Upper lobe of right lung (tissue), 1 donor: Measurements from ENCODE around the gene SYS1. TPM values are rescaled to one million over a fixed set of nuclear protein-coding genes. Genes with fewer than 3 reads are reported as not detected.
A peak's percentile ranks its signal among the peaks of the same experiment; 100 is the strongest.

Experiments
- ATAC-seq: fragments of 200-7000 bp; cut with Tn5 transposase; one replicate; pipeline ENCODE4 v1.9.1; 2020; ENCODE audit warnings: mild to moderate bottlenecking, moderate library complexity
- DNase-seq: peaks from one replicate; pipeline ENCODE4 v3.0.0-alpha.2; 2020
- H3K27ac ChIP-seq: fragments of 200-600 bp; one replicate; pipeline ENCODE4 v1.8.0; 2022
- H3K27me3 ChIP-seq: fragments of 200-600 bp; one replicate; pipeline ENCODE4 v1.8.0; 2022; ENCODE audit warnings: mild to moderate bottlenecking
- H3K36me3 ChIP-seq: fragments of 200-600 bp; one replicate; pipeline ENCODE4 v1.8.0; 2022
- H3K4me1 ChIP-seq: fragments of 200-600 bp; one replicate; pipeline ENCODE4 v1.8.0; 2022
- H3K4me3 ChIP-seq: fragments of 200-600 bp; one replicate; pipeline ENCODE4 v1.8.0; 2022; ENCODE audit warnings: mild to moderate bottlenecking
- H3K9me3 ChIP-seq: fragments of 200-600 bp; one replicate; pipeline ENCODE4 v1.8.0; 2022
- intact Hi-C: fragments of 100-400 bp; cut with DNase I; formaldehyde crosslinking; loops from one replicate; pipeline ENCODE4 v1.11.0; 2022
- total RNA-seq: library from RNA; stranded (reverse); fragmentation: NEBNext Ultra II Directional; extraction: Animal tissue kit (Norgen Biotek cat#: 25700); gene quantifications from one replicate; pipeline ENCODE4 v1.2.1, GENCODE V29; 2021
- TF ChIP-seq, protein P1 (sequence below): fragments of 200-600 bp; IDR thresholded peaks from one replicate; pipeline ENCODE4 v1.8.0; 2022; ENCODE audit warnings: antibody characterized with exemption
- donor health status: DM: no; HTN: yes; CAD: no; lungs with severe emphysema.

The SYS1 gene
- total RNA-seq, 1 donor from 2014 or later, result 46.5 TPM

DNA sequence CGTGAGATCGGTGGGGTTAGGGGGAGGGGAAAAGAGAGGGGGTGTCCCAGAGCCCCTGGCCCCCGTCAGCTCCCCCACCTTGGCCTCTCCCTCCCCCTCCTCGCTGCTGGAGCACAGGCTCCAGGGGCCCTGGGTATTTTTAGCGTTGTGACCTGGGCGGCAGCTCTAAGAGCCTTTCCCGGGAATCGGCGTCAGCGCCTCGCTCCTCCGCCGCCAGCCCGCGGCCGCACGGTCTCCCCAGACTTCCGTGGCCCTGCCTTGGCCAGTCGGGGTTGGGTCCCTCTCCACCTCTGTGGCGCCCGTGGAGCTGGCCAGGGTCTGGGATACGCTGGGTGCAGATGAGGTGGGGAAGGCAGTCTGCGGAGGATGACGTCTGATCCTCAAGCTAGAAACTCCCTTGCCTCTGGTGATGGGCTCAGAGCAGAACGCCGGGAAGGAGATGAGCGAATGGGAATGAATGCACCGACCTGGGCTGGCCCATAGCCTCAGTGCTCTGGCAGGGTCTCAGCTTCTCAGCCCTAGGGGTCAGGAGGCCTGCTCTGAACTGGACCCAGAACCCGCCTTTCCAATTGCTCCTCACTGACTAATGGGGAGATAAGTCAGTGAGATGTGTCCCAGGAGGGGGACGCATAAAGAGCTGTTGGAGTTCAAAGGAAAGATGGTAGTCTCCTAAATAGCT lies 44.2 kb downstream of the SYS1 start:
- Histone ChIP-seq H3K4me3 (peak overlapping the region; percentile 86), H3K4me1 (peaks cover 18% of the 10 kb centered on the region), H3K27me3 (no peaks in the 10 kb centered on the region), H3K27ac (peak overlapping the region; percentile 88), H3K9me3 (no peaks in the 10 kb centered on the region), H3K36me3 (peaks cover 31% of the 10 kb centered on the region)
- ATAC-seq, result peak; percentile 58
- peak; percentile 78 for DNase-seq
- intact Hi-C loops, result no loop called here
- TF ChIP-seq, protein P1, sequence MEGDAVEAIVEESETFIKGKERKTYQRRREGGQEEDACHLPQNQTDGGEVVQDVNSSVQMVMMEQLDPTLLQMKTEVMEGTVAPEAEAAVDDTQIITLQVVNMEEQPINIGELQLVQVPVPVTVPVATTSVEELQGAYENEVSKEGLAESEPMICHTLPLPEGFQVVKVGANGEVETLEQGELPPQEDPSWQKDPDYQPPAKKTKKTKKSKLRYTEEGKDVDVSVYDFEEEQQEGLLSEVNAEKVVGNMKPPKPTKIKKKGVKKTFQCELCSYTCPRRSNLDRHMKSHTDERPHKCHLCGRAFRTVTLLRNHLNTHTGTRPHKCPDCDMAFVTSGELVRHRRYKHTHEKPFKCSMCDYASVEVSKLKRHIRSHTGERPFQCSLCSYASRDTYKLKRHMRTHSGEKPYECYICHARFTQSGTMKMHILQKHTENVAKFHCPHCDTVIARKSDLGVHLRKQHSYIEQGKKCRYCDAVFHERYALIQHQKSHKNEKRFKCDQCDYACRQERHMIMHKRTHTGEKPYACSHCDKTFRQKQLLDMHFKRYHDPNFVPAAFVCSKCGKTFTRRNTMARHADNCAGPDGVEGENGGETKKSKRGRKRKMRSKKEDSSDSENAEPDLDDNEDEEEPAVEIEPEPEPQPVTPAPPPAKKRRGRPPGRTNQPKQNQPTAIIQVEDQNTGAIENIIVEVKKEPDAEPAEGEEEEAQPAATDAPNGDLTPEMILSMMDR, result no peak

DNA sequence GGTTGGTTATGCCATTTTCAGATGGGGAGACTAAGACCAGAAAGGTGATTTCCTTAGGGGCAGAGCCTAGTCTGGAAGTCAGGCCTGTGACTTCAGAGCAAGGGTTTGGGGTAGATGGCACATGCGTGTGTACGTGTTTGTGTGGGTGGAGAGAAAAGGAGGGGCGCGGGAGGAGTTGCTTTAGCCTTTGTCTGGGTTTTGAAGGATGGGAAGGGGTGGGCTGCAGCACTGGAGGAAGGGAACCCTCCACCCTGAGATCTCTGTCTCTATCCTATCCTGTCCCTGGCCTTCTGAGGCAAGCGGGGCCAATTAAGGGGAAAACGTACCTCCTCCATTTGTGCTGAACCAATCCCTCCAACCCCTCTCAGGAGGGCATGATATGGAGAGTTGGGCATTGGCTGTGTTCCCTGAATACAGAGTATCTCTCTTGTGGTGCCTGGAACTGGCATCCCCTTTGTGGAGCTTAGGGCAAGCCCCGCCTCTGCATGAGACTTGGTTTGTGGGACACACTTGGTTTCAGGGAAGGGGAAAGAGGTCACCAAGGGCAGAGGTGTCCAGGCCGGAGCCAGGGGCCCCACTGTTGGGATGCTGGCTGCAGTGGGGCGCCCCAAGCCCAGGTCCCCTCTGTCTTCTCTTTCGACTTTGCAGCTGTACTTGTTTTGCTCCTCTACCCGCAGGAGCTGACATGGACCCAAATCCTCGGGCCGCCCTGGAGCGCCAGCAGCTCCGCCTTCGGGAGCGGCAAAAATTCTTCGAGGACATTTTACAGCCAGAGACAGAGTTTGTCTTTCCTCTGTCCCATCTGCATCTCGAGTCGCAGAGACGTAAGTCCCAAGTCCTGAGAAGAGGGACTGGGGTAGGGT lies 45.1 kb downstream of the SYS1 start, which contains the start of gene DBNDD2:
TSS of gene DBNDD2 (plus strand) at position 507 of the 863 bp plus-strand sequence. CDS start at position 686, 179 bp downstream.
- intact Hi-C loops, result no loop called here
- DNase-seq (no peak), ATAC-seq (no peak)
- H3K4me3 ChIP-seq, result peak within 1 kb of the TSS; percentile 86
- TF ChIP-seq, protein P1, result no peak
- H3K27me3 ChIP-seq, result no peaks in the 10 kb centered on the region
- H3K9me3 ChIP-seq, result no peaks in the 10 kb centered on the region
- peaks cover 33% of the 10 kb centered on the region for H3K36me3 ChIP-seq
- peak within 1 kb of the TSS; percentile 88 for H3K27ac ChIP-seq
- peaks cover 18% of the 10 kb centered on the region for H3K4me1 ChIP-seq

DNA sequence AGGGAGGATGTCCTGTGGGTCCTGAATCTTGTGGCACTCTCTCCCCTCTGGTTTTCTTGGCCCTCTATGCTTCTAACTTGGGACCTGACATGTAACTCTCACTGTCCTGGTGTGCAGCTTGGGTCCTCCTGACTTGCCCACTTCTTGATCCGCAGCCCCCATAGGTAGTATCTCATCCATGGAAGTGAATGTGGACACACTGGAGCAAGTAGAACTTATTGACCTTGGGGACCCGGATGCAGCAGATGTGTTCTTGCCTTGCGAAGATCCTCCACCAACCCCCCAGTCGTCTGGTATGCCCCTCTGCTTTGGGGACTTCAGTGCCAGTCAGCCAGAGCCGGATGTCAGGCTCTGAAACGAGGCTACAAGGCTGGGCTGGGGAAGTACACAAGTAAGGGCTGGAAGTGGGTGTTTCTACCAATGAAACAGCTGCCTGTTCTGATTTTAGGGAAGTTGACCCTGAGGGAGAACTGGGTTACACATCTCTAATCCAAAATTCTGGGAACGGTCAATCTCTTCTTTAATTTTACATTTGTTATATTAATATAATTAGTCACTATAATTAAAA lies 45.8 kb downstream of the SYS1 start:
- intact Hi-C loops, result no loop called here
- H3K9me3 ChIP-seq, result no peaks in the 10 kb centered on the region

DNA sequence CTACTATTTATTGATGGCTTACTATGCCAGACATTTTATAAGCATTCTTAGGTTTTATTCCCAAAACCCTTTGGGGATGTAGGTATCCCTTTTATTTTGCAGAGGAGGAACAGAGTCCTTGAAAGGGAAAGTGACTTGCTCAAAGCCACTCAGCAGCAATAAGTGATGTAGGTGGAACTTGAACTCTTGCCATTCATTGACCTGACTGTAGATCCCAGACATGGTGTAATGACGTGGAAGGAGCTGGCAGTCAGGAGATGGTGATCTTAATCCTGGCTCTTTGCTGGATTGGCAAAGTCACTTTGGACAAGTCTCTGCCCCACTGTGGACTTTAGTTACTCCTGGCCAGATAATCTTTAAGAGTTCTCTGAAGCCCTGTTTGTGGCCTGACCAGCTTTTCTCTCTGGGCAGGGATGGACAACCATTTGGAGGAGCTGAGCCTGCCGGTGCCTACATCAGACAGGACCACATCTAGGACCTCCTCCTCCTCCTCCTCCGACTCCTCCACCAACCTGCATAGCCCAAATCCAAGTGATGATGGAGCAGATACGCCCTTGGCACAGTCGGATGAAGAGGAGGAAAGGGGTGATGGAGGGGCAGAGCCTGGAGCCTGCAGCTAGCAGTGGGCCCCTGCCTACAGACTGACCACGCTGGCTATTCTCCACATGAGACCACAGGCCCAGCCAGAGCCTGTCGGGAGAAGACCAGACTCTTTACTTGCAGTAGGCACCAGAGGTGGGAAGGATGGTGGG lies 46.7 kb downstream of the SYS1 start:
- Histone ChIP-seq H3K27me3 (no peaks in the 10 kb centered on the region), H3K4me1 (peaks cover 18% of the 10 kb centered on the region), H3K27ac (no peak overlapping the region), H3K4me3 (no peak overlapping the region), H3K36me3 (peaks cover 33% of the 10 kb centered on the region), H3K9me3 (no peaks in the 10 kb centered on the region)
- DNase-seq (no peak), ATAC-seq (no peak)
- intact Hi-C loops, result loop anchor here (5.0 kb wide), 1 partner anchor 32 kb away; the partner anchor contains the start of gene TP53TG5
- TF ChIP-seq, protein P1, result no peak

More for the DNA sequence above, 45.8 kb downstream of the SYS1 start:
- H3K4me3 ChIP-seq, result no peak overlapping the region
- DNase-seq, result no peak
- no peaks in the 10 kb centered on the region for H3K27me3 ChIP-seq
- H3K36me3 ChIP-seq, result peaks cover 33% of the 10 kb centered on the region
- TF ChIP-seq, protein P1, result no peak
- H3K27ac ChIP-seq, result no peak overlapping the region
- peaks cover 18% of the 10 kb centered on the region for H3K4me1 ChIP-seq
- peak; percentile 42 for ATAC-seq

DNA sequence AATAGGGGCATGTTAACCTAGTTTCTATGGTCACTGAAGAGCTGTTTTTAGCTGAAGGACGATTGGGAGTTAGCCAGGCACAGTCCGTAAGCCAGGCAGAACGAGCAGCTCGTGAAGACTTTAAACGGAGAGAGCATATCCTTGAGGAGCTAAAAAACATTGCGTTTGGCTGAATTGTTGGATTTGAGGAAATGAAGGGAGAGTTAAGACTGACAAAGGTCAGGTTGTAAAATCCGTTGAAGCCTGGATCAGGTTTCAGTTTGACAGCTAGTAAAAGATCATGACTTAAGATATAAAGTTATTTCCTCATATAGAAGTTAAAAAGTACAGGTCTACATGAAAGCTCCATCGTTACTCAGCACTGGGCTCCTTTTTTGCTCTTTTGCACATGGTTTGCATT lies 47.9 kb downstream of the SYS1 start:
- TF ChIP-seq, protein P1, result no peak
- no peak for ATAC-seq
- H3K4me1 ChIP-seq, result peaks cover 14% of the 10 kb centered on the region
- H3K27ac ChIP-seq, result no peak overlapping the region
- H3K27me3 ChIP-seq, result no peaks in the 10 kb centered on the region
- no peak overlapping the region for H3K4me3 ChIP-seq
- H3K36me3 ChIP-seq, result peaks cover 33% of the 10 kb centered on the region
- H3K9me3 ChIP-seq, result no peaks in the 10 kb centered on the region
- intact Hi-C loops, result loop anchor here (5.0 kb wide), 1 partner anchor 34 kb away; the partner anchor contains the start of gene TP53TG5
- no peak for DNase-seq
